Activated naive CD4-positive, alpha-beta T cell treated with anti-CD3 and anti-CD28 coated beads, Interleukin-2, amount 10 ng/mL, durations not matched to agents 7 days and 5 days (primary cell): Measurements from ENCODE around the gene MRM2.

Experiments
- CTCF ChIA-PET: fragments of 350-600 bp; sonication (Branson Sonifier 250); formaldehyde crosslinking; loops from one replicate; lab custom pipeline; 2021; ENCODE audit warnings: antibody characterized with exemption; lab: Charles Lee
- DNase-seq: peaks from one replicate; pipeline ENCODE4 v3.0.0-alpha.2; 2020
- H3K27ac Mint-ChIP-seq: one replicate; pipeline ENCODE4 v1.8.0; 2021; ENCODE audit warnings: mild to moderate bottlenecking, moderate library complexity, mixed read lengths
- H3K27me3 Mint-ChIP-seq: one replicate; pipeline ENCODE4 v1.8.0; 2021; ENCODE audit warnings: mild to moderate bottlenecking, mixed read lengths
- H3K36me3 Mint-ChIP-seq: one replicate; pipeline ENCODE4 v1.8.0; 2021; ENCODE audit warnings: mixed read lengths
- H3K4me1 Mint-ChIP-seq: one replicate; pipeline ENCODE4 v1.8.0; 2021; ENCODE audit warnings: mixed read lengths
- H3K4me3 Mint-ChIP-seq: one replicate; pipeline ENCODE4 v1.8.0; 2021; ENCODE audit warnings: mild to moderate bottlenecking, moderate library complexity, mixed read lengths
- H3K9me3 Mint-ChIP-seq: one replicate; pipeline ENCODE4 v1.8.0; 2021; ENCODE audit warnings: mixed read lengths

MRM2 gene

GRCh38 chr7:2247141-2247995 lies 5.4 kb upstream of the MRM2 start:
- peaks cover 58% of the 10 kb centered on the region for H3K4me1 Mint-ChIP-seq
- CTCF ChIA-PET, result interaction anchor here (0.7 to 2.9 kb wide), 4 partner anchors 9 to 209 kb away, joined by 3 to 12 read pairs (median 6); no protein-coding TSS in a partner anchor
- no peaks in the 10 kb centered on the region for H3K27me3 Mint-ChIP-seq
- peak; percentile 41 for DNase-seq
- peak overlapping the region; percentile 49 for H3K27ac Mint-ChIP-seq
- no peaks in the 10 kb centered on the region for H3K9me3 Mint-ChIP-seq
- no peak overlapping the region for H3K4me3 Mint-ChIP-seq
- peaks cover 28% of the 10 kb centered on the region for H3K36me3 Mint-ChIP-seq

DNA sequence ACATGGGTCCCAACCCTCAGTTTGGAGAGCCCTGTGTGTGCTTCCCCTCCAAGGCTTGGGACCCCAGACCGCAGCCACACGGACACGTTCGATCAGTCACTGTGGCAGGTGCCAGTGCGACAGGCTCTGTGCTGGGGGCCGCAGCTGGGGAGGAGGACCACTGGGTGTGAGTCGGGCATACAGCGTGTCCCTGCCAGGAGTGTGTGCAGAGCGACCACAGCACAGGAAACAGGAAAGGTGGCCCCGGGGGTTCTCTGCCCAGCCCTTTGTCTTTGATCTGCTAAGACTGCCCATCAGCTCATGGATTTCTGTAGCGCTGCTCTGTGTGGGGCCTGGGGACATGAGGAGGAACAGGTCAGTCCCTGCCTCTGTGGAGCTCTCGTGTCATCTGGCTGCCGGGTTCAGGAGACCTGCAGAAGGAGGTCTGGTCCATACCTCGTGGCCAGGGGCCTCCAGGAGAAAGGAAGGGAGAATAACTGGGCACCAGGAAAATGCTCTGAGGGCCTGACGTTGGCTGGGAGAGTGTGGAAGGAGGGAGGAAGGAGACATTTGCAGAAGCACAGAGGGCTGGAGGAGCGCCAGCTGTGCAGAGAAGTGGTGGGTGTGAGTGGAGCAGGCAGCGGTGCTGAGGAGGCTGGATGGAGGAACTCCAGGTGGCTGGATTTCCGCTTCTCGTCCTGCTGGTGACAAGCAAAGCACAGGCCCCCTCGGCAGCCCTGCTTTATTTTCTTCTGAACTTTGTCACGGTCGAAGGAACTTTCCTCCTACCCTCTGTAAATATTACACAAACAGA lies 4.1 kb upstream of the MRM2 start:
- no peak overlapping the region for H3K4me3 Mint-ChIP-seq
- H3K27ac Mint-ChIP-seq, result no peak overlapping the region
- DNase-seq, result no peak
- H3K36me3 Mint-ChIP-seq, result peaks cover 26% of the 10 kb centered on the region
- no peaks in the 10 kb centered on the region for H3K9me3 Mint-ChIP-seq
- peaks cover 60% of the 10 kb centered on the region for H3K4me1 Mint-ChIP-seq
- no peaks in the 10 kb centered on the region for H3K27me3 Mint-ChIP-seq
- CTCF ChIA-PET, result interaction anchor here (1.1 to 1.7 kb wide), 2 partner anchors 10 to 102 kb away, joined by 5 to 7 read pairs; no protein-coding TSS in a partner anchor

- peaks cover 17% of the 10 kb centered on the region for H3K36me3 Mint-ChIP-seq
- no peaks in the 10 kb centered on the region for H3K27me3 Mint-ChIP-seq
- H3K9me3 Mint-ChIP-seq, result no peaks in the 10 kb centered on the region
- H3K27ac Mint-ChIP-seq, result no peak overlapping the region
- H3K4me3 Mint-ChIP-seq, result no peak overlapping the region
- no peak for DNase-seq
- H3K4me1 Mint-ChIP-seq, result peaks cover 62% of the 10 kb centered on the region
- CTCF ChIA-PET, result interaction anchor here (1.7 kb wide), 1 partner anchor 103 kb away, joined by 7 read pairs; no protein-coding TSS in a partner anchor
Measured at GRCh38 chr7:2244404-2244995, 2.5 kb upstream of the MRM2 start.

DNA sequence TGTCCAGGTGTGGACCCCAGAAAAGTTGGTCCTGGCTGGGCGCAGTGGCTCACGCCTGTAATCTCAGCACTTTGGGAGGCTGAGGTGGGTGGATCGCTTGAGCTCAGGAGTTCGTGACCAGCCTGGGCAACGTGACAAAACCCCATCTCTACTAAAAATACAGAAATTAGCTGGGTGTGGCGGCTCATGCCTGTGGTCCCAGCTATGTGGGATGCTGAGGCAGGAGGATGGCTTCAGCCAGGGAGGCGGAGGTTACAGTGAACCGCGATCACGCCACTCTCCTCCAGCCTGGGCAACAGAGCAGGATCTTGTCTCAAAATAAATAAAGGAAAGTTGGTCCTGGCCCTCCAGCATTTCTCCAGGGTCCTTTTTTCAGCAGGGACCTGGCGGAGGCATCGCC lies 1.5 kb upstream of the MRM2 start:
- Mint-ChIP-seq H3K4me1 (peaks cover 53% of the 10 kb centered on the region), H3K9me3 (no peaks in the 10 kb centered on the region), H3K27ac (no peak overlapping the region), H3K27me3 (no peaks in the 10 kb centered on the region), H3K4me3 (peak overlapping the region; percentile 95), H3K36me3 (peaks cover 15% of the 10 kb centered on the region)
- DNase-seq, result no peak
- CTCF ChIA-PET, result interaction anchor here (0.9 kb wide), 1 partner anchor 364 kb away, joined by 3 read pairs; no protein-coding TSS in a partner anchor

DNA sequence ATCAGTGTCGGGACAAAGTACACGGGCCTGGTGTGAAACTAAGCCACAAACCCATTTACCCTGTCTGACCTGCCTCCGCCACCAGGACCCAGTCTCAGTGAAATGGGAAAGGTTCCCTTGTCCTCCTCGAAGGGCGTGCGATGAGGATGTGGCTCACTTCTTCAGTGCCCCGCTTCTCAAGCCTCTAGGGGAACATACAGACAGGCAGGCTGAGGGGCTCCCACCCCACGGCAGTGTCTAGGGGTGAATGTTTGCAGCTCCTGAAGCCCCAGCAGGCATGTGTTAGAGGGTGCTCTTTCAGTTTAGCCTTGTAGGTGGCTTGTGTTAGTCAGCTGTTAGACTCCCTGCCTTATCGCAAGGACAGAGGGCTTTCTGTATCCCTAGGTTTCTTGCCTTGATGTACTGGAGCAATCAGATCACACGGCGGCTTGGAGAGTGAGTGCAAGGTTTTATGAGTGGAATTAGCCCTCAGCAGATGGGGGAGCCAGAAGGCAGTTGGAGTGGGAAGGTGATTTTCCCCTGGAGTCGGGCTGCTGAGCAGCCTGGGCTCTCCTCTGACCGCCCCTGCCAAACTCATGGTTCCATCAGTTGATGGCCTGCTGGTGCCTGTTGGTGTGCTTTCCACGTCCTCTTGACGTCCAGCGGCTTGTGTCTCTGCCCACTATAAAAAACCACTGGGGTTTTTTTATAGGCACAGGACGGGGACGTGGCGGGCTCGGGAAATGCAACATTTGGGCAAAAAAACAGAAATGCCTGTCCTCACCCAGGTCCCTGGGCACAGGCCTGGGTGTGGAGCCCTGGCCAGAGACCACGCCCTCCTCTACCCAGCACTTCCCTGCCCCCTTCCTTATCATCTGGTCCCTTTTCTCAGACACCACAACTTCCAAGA lies 780 bp upstream of the MRM2 start:
- Mint-ChIP-seq H3K4me3 (peak overlapping the region; percentile 95), H3K9me3 (no peaks in the 10 kb centered on the region), H3K27ac (peak overlapping the region; percentile 89), H3K36me3 (peaks cover 16% of the 10 kb centered on the region), H3K4me1 (peaks cover 48% of the 10 kb centered on the region), H3K27me3 (no peaks in the 10 kb centered on the region)
- CTCF ChIA-PET, result interaction anchor here (0.9 to 1.4 kb wide), 2 partner anchors 10 to 363 kb away, joined by 3 to 5 read pairs; partner anchors contain the start of gene MAD1L1
- DNase-seq, result peak; percentile 41

DNA sequence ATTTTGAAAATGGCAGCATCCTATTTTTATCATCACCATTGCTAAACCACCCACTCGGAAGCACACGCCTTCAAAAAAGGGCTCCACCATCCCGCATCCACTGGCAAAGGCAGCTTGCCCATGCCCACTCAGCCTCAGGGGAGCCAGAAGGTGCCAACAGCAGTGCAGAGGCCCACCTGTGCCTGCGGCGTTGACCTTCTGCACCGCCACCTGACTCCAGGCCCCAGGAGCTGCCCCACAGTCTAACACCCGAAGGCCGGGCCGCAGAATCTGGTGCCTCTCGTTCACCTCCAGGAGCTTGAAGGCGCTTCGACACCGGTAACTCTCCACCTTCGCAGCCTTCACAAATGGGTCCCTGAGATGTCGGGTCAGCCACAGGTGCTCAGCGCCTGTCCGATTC lies 2.8 kb downstream of the MRM2 start:
- DNase-seq, result no peak
- Mint-ChIP-seq H3K4me3 (peak overlapping the region; percentile 43), H3K27me3 (no peaks in the 10 kb centered on the region), H3K9me3 (no peaks in the 10 kb centered on the region), H3K27ac (no peak overlapping the region), H3K36me3 (peaks cover 31% of the 10 kb centered on the region), H3K4me1 (peaks cover 36% of the 10 kb centered on the region)
- CTCF ChIA-PET, result interaction anchor here (2.0 kb wide), 1 partner anchor 9 kb away, joined by 5 read pairs; no protein-coding TSS in a partner anchor

GRCh38 chr7:2237109-2237602 lies 4.8 kb downstream of the MRM2 start:
- Mint-ChIP-seq H3K4me3 (no peak overlapping the region), H3K27ac (no peak overlapping the region), H3K4me1 (peaks cover 28% of the 10 kb centered on the region), H3K27me3 (no peaks in the 10 kb centered on the region), H3K9me3 (no peaks in the 10 kb centered on the region), H3K36me3 (peaks cover 34% of the 10 kb centered on the region)
- no peak for DNase-seq
- CTCF ChIA-PET, result interaction anchor here (2.0 kb wide), 1 partner anchor 11 kb away, joined by 5 read pairs; no protein-coding TSS in a partner anchor

- no peak for DNase-seq
- H3K4me1 Mint-ChIP-seq, result peaks cover 31% of the 10 kb centered on the region
- H3K27me3 Mint-ChIP-seq, result no peaks in the 10 kb centered on the region
- CTCF ChIA-PET, result interaction anchor here (1.0 kb wide), 1 partner anchor 114 kb away, joined by 3 read pairs; no protein-coding TSS in a partner anchor
- H3K4me3 Mint-ChIP-seq, result peak overlapping the region; percentile 67
- no peak overlapping the region for H3K27ac Mint-ChIP-seq
- no peaks in the 10 kb centered on the region for H3K9me3 Mint-ChIP-seq
- H3K36me3 Mint-ChIP-seq, result peaks cover 33% of the 10 kb centered on the region
Measured at GRCh38 chr7:2233926-2234325, 8.1 kb downstream of the MRM2 start.

- Mint-ChIP-seq H3K36me3 (peaks cover 29% of the 10 kb centered on the region), H3K27ac (peak within 1 kb of the TSS; percentile 83), H3K4me1 (peaks cover 31% of the 10 kb centered on the region), H3K27me3 (no peaks in the 10 kb centered on the region), H3K9me3 (no peaks in the 10 kb centered on the region), H3K4me3 (peak within 1 kb of the TSS; percentile 87)
- CTCF ChIA-PET, result interaction anchor here (0.7 to 1.0 kb wide), 2 partner anchors 9 to 115 kb away, joined by 3 to 5 read pairs; partner anchors contain the start of genes MRM2 and NUDT1
- DNase-seq, result peak; percentile 94
Measured at GRCh38 chr7:2232766-2233520, 9.1 kb downstream of the MRM2 start, which contains the start of gene MAD1L1. Gene MAD1L1 (minus strand): TSS chr7:2232945. CDS start chr7:2230133, 2,812 bp downstream.

- H3K27me3 Mint-ChIP-seq, result no peaks in the 10 kb centered on the region
- H3K4me3 Mint-ChIP-seq, result peak overlapping the region; percentile 87
- peaks cover 28% of the 10 kb centered on the region for H3K36me3 Mint-ChIP-seq
- H3K4me1 Mint-ChIP-seq, result peaks cover 31% of the 10 kb centered on the region
- CTCF ChIA-PET, result interaction anchor here (0.7 kb wide), 1 partner anchor 10 kb away, joined by 5 read pairs; the partner anchor contains the start of genes MRM2 and NUDT1
- H3K9me3 Mint-ChIP-seq, result no peaks in the 10 kb centered on the region
- DNase-seq, result peak; percentile 50
- H3K27ac Mint-ChIP-seq, result peak overlapping the region; percentile 83
Measured at GRCh38 chr7:2231992-2232765, 9.8 kb downstream of the MRM2 start.

DNA sequence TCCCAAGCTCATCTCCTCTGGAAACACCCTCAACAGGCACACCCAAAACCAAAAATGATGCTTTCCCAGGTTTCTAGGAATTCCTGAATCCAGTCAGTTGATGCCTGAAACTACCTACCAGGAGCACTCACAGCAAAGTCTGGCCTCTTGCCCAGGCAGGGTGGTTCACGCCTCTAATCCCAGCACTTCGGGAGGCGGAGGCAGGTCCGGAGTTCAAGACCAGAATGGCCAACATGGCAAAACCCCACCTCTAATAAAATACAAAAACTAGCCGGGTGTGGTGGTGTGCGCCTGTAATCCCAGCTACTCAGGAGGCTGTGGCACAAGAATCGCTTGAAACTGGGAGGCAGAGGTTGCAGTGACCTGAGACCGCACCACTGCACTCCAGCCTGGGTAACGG lies 11.1 kb downstream of the MRM2 start:
- H3K4me3 Mint-ChIP-seq, result no peak overlapping the region
- H3K27ac Mint-ChIP-seq, result no peak overlapping the region
- H3K9me3 Mint-ChIP-seq, result no peaks in the 10 kb centered on the region
- CTCF ChIA-PET, result no interaction called here
- H3K27me3 Mint-ChIP-seq, result no peaks in the 10 kb centered on the region
- H3K36me3 Mint-ChIP-seq, result peaks cover 30% of the 10 kb centered on the region
- no peak for DNase-seq
- peaks cover 31% of the 10 kb centered on the region for H3K4me1 Mint-ChIP-seq
